ENCODE results near the gene ERCC5.

Gene ERCC5

DNA sequence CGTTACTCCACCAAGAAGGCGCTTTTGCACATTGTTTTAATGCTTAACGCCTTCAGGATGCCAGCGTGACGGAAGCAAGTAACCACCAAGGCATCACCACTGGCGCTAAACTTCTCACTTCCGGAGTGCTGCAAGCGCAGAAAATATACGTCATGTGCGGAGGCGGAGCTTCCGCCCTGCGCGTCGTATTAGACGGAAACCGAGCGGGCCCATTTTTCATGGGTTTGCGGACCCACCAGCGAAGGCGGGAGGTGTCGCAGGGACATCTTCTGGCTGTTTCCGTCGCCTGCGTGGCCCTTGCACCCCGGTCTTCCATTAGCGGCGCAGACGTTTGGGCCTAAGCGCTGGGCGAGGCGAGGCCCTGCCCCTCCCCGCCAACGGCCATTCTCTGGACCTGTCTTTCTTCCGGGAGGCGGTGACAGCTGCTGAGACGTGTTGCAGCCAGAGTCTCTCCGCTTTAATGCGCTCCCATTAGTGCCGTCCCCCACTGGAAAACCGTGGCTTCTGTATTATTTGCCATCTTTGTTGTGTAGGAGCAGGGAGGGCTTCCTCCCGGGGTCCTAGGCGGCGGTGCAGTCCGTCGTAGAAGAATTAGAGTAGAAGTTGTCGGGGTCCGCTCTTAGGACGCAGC is at the start of gene ERCC5:
TSS of gene ERCC5 (plus strand) at position 403 of the 631 bp plus-strand sequence. CDS start 235 bp downstream, outside the sequence.
- no peaks in the 10 kb centered on the region for H3K27me3 ChIP-seq (ENCODE audit: control insufficient read depth, insufficient read depth, low read length)
- WGBS (ENCODE audit: insufficient coverage, insufficient read length) = no CpG with 5 or more reads among the region's 49 CpGs

DNA sequence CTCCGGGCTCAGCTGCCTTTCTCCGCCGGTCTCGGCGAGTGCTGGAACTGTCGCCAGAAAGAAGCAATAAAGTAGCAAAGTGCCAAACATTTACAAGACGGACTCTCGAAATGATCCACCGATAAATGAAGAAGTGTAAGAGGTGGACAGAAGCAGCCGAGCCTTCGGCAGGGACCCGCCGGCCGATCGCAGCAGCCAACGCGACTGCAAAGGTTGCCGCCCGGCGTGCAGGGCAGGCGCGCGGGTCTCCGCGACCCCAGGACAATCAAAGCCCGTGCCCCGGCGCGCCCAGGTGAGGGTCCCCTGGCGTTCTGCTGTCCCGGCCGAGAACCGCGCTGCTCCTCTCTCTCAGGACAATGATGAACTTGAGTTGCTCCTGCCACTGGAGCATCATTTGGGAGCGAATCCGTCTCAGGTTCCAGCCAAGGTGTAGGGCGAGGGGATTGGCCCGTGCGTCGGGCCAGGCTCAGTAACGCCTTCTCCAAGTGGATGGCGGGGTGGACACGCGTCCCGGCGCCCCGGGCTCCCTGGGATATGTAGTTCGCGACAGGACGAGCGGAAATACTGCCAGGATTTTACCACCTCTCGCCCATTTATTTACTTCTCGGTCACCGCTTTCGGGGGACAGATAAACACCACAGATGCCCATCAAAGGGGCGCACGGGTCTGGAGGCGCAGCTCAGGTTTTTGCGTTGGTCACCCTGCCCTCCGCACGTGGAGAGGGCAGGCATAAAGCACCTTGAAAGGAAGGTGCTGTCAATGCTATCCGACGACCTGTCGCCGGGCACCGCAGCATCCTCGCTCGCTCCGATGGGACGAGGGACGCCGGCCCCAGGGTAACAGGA is 47.0 kb upstream of the ERCC5 start, which contains the start of the genes BIVM and POGLUT2:
TSS of gene BIVM (plus strand) at position 539 of the 845 bp plus-strand sequence. CDS start 8,149 bp downstream, outside the sequence.
TSS of gene POGLUT2 (minus strand) at position 396 of the 845 bp plus-strand sequence. CDS start at position 90, 306 bp downstream.
- no peaks in the 10 kb centered on the region for H3K4me1 ChIP-seq (ENCODE audit: control insufficient read depth, insufficient read depth, low read length)
- no peaks in the 10 kb centered on the region; the same call in 1 of the 2 replicates for H3K27me3 ChIP-seq (ENCODE audit: control insufficient read depth, insufficient read depth, low read length)
- peak; percentile 84 for DNase-seq (ENCODE audit: low read depth, low spot score)
- WGBS (ENCODE audit: insufficient coverage, insufficient read length) = no CpG with 5 or more reads among the region's 72 CpGs
- H3K9me3 ChIP-seq (ENCODE audit: control insufficient read depth, insufficient read depth, low read length) = no peaks in the 10 kb centered on the region
- no peak within 1 kb of the TSS for H3K27ac ChIP-seq (ENCODE audit: low read length)
- no peaks in the 10 kb centered on the region for H3K36me3 ChIP-seq (ENCODE audit: control insufficient read depth, insufficient read depth, low read length)
- H3K4me3 ChIP-seq (ENCODE audit: low read length) = peak within 1 kb of the TSS; percentile 67

More for the DNA sequence above, at the start of gene ERCC5:
- Histone ChIP-seq H3K4me3 (ENCODE audit: low read length) (peak within 1 kb of the TSS; percentile 89), H3K36me3 (ENCODE audit: control insufficient read depth, insufficient read depth, low read length) (no peaks in the 10 kb centered on the region), H3K4me1 (ENCODE audit: control insufficient read depth, insufficient read depth, low read length) (no peaks in the 10 kb centered on the region), H3K27ac (ENCODE audit: low read length) (no peak within 1 kb of the TSS), H3K9me3 (ENCODE audit: control insufficient read depth, insufficient read depth, low read length) (no peaks in the 10 kb centered on the region)
- DNase-seq (ENCODE audit: low read depth, low spot score) = peak; percentile 88

DNA sequence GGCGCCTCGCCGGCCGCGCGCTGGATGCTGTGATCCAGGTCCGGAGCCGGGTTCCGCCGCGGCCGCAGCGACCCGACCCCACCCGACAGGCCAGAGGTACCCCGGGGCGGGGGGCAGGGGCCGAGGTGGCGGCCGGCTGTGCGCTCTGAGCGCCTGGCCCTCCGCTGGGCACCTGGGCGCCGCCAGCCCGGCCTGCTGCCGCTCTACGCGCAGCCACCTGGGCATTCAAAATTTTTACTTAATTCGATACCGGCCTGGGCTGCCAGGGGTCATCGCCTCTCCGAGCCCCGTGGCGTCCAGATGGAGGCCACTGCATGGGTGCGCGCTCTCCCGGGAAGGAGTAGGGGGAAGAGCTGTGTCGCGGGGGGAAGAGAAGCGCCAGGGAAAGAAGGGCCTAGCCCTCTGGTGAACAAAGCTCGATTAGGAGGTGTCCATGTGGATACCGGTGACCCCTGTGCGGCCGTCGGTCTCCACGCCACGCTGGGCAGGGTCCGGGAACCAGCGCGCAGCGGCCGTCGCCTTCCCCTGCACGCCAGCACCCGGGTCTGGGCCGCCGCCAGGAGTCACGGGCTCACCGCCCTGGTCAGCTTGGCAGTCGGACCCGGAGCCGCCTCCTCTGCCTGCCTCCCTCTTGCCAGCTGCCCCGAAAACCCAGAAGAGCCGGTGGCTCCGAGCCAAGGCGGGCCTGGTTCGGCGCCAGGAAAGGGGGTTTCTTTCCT is 46.2 kb upstream of the ERCC5 start:
- WGBS (ENCODE audit: insufficient coverage, insufficient read length) = no CpG with 5 or more reads among the region's 69 CpGs
- peak overlapping the region; percentile 67; the same call in 1 of the 2 replicates for H3K4me3 ChIP-seq (ENCODE audit: low read length)
- no peaks in the 10 kb centered on the region; the same call in 1 of the 2 replicates for H3K27me3 ChIP-seq (ENCODE audit: control insufficient read depth, insufficient read depth, low read length)
- H3K36me3 ChIP-seq (ENCODE audit: control insufficient read depth, insufficient read depth, low read length) = no peaks in the 10 kb centered on the region
- H3K9me3 ChIP-seq (ENCODE audit: control insufficient read depth, insufficient read depth, low read length) = no peaks in the 10 kb centered on the region
- no peak for DNase-seq (ENCODE audit: low read depth, low spot score)
- no peak overlapping the region for H3K27ac ChIP-seq (ENCODE audit: low read length)
- H3K4me1 ChIP-seq (ENCODE audit: control insufficient read depth, insufficient read depth, low read length) = no peaks in the 10 kb centered on the region

DNA sequence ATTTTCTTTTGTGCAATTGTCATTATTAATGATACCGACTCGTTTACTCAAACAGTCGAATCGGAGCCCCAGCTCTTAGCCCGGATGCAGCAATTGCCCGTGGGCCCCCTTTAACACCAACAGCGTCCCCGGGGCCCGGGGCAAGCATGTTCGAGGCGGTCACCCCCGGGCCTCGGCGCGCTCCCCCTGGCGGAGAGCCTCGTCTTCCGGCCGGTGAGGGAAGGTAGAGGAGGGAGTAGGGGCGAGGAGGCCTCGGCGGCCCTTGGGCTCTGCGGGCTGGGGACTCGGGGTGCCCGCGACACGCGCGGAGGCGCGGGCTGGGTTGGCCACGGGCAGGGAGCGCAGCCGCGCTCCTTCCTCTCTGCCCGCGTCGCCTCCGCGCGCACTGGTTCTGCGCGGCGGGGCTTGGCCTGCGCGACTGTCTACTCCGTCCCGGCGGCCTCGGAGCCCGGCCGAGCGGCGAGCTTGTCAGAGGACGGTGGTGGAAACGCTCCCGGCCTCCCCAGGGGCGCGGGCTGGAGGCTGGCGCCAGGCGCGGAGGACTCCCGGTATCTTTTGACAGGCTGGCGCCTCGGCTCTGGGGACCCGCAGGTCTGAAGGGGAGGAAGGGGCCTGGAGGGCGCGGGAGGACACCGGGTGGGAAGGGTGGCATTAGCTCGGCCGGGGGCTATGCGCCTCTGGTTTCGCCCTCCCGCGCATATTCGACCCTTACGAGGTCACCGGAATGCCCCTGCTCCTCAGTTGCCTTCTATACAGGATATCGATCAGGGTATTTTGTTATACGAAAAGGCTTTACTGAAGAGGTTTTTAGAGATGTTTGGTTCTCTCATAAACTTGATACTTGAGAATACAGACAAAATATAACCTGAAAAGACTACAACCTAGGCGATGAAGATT is 45.4 kb upstream of the ERCC5 start:
- no peaks in the 10 kb centered on the region for H3K36me3 ChIP-seq (ENCODE audit: control insufficient read depth, insufficient read depth, low read length)
- peak overlapping the region; percentile 67 for H3K4me3 ChIP-seq (ENCODE audit: low read length)
- no peaks in the 10 kb centered on the region for H3K9me3 ChIP-seq (ENCODE audit: control insufficient read depth, insufficient read depth, low read length)
- no CpG with 5 or more reads among the region's 81 CpGs for WGBS (ENCODE audit: insufficient coverage, insufficient read length)
- DNase-seq (ENCODE audit: low read depth, low spot score) = no peak
- no peaks in the 10 kb centered on the region; the same call in 1 of the 2 replicates for H3K27me3 ChIP-seq (ENCODE audit: control insufficient read depth, insufficient read depth, low read length)
- no peaks in the 10 kb centered on the region for H3K4me1 ChIP-seq (ENCODE audit: control insufficient read depth, insufficient read depth, low read length)
- no peak overlapping the region for H3K27ac ChIP-seq (ENCODE audit: low read length)

DNA sequence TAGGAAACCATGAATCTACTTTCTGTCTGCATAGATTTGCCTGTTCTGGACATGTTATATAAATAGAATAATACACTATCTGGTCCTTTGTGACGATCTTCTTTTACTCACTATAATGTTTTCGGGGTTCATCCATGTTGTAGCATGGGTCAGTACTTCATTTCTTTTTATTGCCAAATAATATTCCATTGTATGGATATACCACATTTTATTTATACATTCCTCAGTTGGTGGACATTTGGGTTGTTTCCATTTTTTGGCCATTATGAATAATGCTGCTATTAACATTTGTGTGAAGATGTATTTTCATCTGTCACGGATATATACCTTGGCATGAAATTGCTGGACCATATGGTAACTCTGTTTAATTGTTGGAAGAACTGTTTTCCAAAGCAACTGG is 40.2 kb upstream of the ERCC5 start:
- H3K9me3 ChIP-seq (ENCODE audit: control insufficient read depth, insufficient read depth, low read length) = no peaks in the 10 kb centered on the region
- no peak overlapping the region for H3K4me3 ChIP-seq (ENCODE audit: low read length)
- H3K27ac ChIP-seq (ENCODE audit: low read length) = no peak overlapping the region
- H3K36me3 ChIP-seq (ENCODE audit: control insufficient read depth, insufficient read depth, low read length) = no peaks in the 10 kb centered on the region
- no peak for DNase-seq (ENCODE audit: low read depth, low spot score)
- H3K27me3 ChIP-seq (ENCODE audit: control insufficient read depth, insufficient read depth, low read length) = no peaks in the 10 kb centered on the region
- H3K4me1 ChIP-seq (ENCODE audit: control insufficient read depth, insufficient read depth, low read length) = no peaks in the 10 kb centered on the region
- no CpG with 5 or more reads among the region's 3 CpGs for WGBS (ENCODE audit: insufficient coverage, insufficient read length)

DNA sequence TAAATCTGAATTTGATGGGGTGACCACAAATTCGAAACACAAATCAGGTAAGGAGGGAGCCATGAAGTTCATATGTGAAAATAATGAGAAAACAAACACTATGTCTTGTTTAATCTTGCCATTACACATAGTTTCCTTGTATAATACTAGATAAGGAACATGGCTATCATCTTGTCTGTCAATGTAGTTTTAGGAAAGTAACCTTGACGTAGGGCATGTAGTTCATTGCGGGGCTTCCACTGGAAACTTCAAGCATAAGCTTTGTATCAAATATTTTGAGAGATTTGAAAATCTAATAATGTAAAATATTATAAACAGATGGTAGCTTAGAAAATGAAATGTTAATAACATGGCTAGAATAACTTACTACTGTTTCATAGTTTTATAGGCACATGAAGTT is 38.1 kb upstream of the ERCC5 start:
- Histone ChIP-seq H3K36me3 (ENCODE audit: control insufficient read depth, insufficient read depth, low read length) (no peaks in the 10 kb centered on the region), H3K9me3 (ENCODE audit: control insufficient read depth, insufficient read depth, low read length) (no peaks in the 10 kb centered on the region), H3K27ac (ENCODE audit: low read length) (no peak overlapping the region), H3K4me3 (ENCODE audit: low read length) (no peak overlapping the region), H3K4me1 (ENCODE audit: control insufficient read depth, insufficient read depth, low read length) (no peaks in the 10 kb centered on the region), H3K27me3 (ENCODE audit: control insufficient read depth, insufficient read depth, low read length) (no peaks in the 10 kb centered on the region)
- DNase-seq (ENCODE audit: low read depth, low spot score) = no peak
- WGBS (ENCODE audit: insufficient coverage, insufficient read length) = no CpG with 5 or more reads among the region's 3 CpGs

DNA sequence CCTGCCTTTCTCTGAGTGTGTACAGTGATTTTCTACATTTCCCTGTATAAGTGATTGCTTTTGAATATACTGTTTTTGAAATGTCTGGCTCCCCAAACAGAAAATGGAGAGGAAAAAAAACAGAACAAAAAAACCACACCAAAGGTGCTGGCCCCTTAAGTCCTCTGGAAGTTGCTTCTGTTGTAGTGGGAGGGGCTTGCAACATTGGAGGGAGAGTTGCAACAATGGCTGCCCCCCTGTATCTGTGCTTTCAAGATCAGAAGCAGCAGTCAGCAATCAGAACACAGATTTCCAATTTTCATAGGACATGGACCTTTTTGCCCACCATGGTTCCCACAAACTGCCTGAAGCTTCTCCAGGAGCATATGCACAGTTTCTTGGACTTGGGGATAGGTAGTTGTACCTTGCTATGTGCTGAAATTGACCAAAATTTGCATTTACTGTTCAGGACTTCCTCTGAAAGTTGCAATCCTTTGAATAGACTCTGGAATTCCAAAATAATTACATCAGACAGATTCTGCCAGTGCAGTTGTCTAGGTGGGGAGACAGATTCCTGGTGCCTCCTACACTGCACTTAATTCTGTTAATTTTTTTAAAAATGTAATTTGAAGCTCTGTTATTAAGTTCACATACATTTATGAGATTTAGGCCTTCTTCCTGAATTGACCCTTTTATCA is 33.1 kb upstream of the ERCC5 start:
- no peaks in the 10 kb centered on the region for H3K4me1 ChIP-seq (ENCODE audit: control insufficient read depth, insufficient read depth, low read length)
- DNase-seq (ENCODE audit: low read depth, low spot score) = no peak
- no peaks in the 10 kb centered on the region for H3K36me3 ChIP-seq (ENCODE audit: control insufficient read depth, insufficient read depth, low read length)
- no peak overlapping the region for H3K4me3 ChIP-seq (ENCODE audit: low read length)
- H3K9me3 ChIP-seq (ENCODE audit: control insufficient read depth, insufficient read depth, low read length) = no peaks in the 10 kb centered on the region
- H3K27me3 ChIP-seq (ENCODE audit: control insufficient read depth, insufficient read depth, low read length) = no peaks in the 10 kb centered on the region
- H3K27ac ChIP-seq (ENCODE audit: low read length) = no peak overlapping the region

DNA sequence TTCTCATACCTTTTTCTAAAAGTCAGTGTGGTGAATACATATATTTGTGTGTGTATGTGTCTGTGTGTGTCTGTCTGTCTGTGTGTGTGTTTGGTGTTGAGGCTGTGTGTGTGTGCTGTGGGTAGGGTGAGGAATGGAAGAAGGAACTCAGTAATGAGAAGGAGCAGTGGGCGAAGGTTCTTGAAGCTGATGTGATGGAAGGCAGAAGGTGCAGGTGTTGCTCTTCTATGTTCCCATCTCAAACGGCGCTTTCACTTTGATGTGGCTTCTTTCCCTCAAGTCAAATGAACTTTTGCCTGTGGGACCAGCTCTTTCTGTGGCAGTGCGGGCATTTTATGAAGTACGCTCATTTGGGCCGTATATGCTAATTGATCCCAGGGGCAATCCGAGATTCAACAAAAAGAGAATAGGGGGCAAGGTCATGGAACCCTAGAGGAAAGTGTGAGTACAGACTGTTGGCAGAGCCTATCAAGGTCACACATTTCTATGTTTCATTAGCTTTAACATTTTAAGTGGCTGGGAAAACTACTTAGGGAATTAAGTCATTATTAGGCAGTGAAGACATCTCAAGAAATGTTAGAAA is 31.7 kb upstream of the ERCC5 start:
- no peak for DNase-seq (ENCODE audit: low read depth, low spot score)
- no peaks in the 10 kb centered on the region for H3K27me3 ChIP-seq (ENCODE audit: control insufficient read depth, insufficient read depth, low read length)
- WGBS (ENCODE audit: insufficient coverage, insufficient read length) = no CpG with 5 or more reads among the region's 7 CpGs

DNA sequence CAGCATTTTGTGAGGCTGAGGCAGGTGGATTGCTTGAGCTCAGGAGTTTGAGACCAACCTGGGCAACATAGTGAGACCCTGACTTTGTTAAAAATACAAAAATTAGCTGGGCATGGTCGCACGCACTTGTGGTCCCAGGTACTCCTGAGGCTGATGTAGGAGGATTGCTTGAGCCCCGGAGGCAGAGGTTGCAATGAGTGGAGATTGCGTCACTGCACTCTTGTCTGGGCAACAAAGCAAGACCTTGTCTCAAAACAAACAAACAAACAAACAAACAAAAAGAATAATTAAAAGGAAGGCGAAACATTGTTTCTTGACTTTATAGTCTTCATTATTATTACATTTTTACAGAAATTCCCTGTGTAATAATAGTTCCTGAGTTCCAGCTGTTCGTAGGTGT is 31.0 kb upstream of the ERCC5 start:
- Histone ChIP-seq H3K36me3 (ENCODE audit: control insufficient read depth, insufficient read depth, low read length) (no peaks in the 10 kb centered on the region), H3K4me1 (ENCODE audit: control insufficient read depth, insufficient read depth, low read length) (no peaks in the 10 kb centered on the region), H3K9me3 (ENCODE audit: control insufficient read depth, insufficient read depth, low read length) (no peaks in the 10 kb centered on the region), H3K4me3 (ENCODE audit: low read length) (no peak overlapping the region), H3K27ac (ENCODE audit: low read length) (no peak overlapping the region), H3K27me3 (ENCODE audit: control insufficient read depth, insufficient read depth, low read length) (no peaks in the 10 kb centered on the region)
- WGBS (ENCODE audit: insufficient coverage, insufficient read length) = no CpG with 5 or more reads among the region's 6 CpGs
- no peak for DNase-seq (ENCODE audit: low read depth, low spot score)

More for the DNA sequence above, 31.7 kb upstream of the ERCC5 start:
- no peak overlapping the region for H3K27ac ChIP-seq (ENCODE audit: low read length)
- no peak overlapping the region for H3K4me3 ChIP-seq (ENCODE audit: low read length)
- H3K9me3 ChIP-seq (ENCODE audit: control insufficient read depth, insufficient read depth, low read length) = no peaks in the 10 kb centered on the region
- H3K4me1 ChIP-seq (ENCODE audit: control insufficient read depth, insufficient read depth, low read length) = no peaks in the 10 kb centered on the region
- H3K36me3 ChIP-seq (ENCODE audit: control insufficient read depth, insufficient read depth, low read length) = no peaks in the 10 kb centered on the region
